Mucosa of rectum (tissue), 2 donors: Measurements from ENCODE around the gene LTO1.

ENCODE experiments used
- H3K27ac ChIP-seq, 2 donors: one replicate each; pipeline ENCODE4 v1.7.0; 2013; ENCODE audit warnings: inconsistent platforms in 2 of 2, low read depth in 2 of 2, low read length in 2 of 2
- H3K27me3 ChIP-seq, 2 donors: one replicate each; pipeline ENCODE4 v1.7.0; 2013; ENCODE audit warnings: low read length in 2 of 2; ENCODE audit not compliant: control insufficient read depth in 2 of 2, insufficient read depth in 2 of 2
- H3K36me3 ChIP-seq, 2 donors: one replicate each; pipeline ENCODE4 v1.7.0; 2013; ENCODE audit warnings: low read length in 2 of 2; ENCODE audit not compliant: control insufficient read depth in 2 of 2, insufficient read depth in 2 of 2
- H3K4me1 ChIP-seq, 2 donors: one replicate each; pipeline ENCODE4 v1.7.0; 2013; ENCODE audit warnings: low read length in 2 of 2, mild to moderate bottlenecking in 1 of 2; ENCODE audit not compliant: control insufficient read depth in 2 of 2, insufficient read depth in 2 of 2
- H3K4me3 ChIP-seq, 2 donors: one replicate each; pipeline ENCODE4 v1.7.0; 2013; ENCODE audit warnings: low read length in 2 of 2
- H3K9ac ChIP-seq, 2 donors: one replicate each; pipeline ENCODE4 v1.7.0; 2013; ENCODE audit warnings: low read length in 2 of 2, low read depth in 1 of 2, mild to moderate bottlenecking in 1 of 2
- H3K9me3 ChIP-seq, 2 donors: one replicate each; pipeline ENCODE4 v1.7.0; 2013; ENCODE audit warnings: low read length in 2 of 2; ENCODE audit not compliant: control insufficient read depth in 2 of 2
- donor health status: healthy.
- donor health status: Normal muscosa, but diverticular disease.

LTO1 gene

DNA sequence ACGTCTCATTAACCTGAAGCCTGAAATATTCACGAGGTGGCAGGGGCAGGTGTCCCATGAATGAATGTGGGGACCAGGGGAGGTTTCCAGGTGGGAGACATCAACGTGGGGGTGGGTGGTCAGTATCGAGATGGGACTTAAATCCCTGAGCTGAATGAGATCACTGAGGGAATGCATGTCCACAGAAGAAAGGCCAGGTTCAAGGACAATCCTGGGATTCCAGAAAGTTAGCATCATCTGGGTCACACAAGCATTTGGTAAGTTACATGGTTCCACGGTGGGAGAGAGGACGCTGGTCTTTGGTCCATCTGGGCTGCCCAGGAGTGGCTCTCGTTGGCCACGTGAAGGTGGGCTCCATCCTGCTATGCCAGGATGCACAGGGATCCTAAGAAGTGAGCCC lies 56.9 kb downstream of the LTO1 start:
- Histone ChIP-seq H3K27ac (no peak overlapping the region), H3K4me3 (no peak overlapping the region), H3K27me3 (no peaks in the 10 kb centered on the region), H3K9me3 (no peaks in the 10 kb centered on the region), H3K9ac (no peak overlapping the region), H3K36me3 (no peaks in the 10 kb centered on the region), H3K4me1 (no peaks in the 10 kb centered on the region)

DNA sequence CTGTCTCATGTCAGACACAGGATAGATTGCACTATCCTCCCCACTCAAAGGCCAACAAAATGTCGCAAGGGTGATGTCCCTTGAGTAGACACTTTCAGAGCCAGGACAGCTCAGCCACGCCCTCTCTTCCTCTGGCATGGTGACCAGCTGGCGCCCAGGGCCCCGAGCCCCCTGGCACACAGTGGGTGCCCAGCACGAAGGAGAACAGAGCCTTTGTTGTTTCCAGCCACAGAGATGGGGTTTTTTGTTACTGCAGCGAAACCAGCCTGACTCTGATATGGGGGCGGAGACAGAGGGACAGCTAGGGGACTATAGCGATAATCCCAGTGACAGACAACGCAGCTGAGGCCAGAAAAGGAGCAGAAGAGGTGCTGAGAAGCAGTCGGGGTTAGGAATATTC lies 57.5 kb downstream of the LTO1 start:
- Histone ChIP-seq H3K4me1 (no peaks in the 10 kb centered on the region), H3K9me3 (no peaks in the 10 kb centered on the region), H3K4me3 (no peak overlapping the region), H3K27me3 (no peaks in the 10 kb centered on the region), H3K9ac (no peak overlapping the region), H3K27ac (no peak overlapping the region), H3K36me3 (no peaks in the 10 kb centered on the region)

DNA sequence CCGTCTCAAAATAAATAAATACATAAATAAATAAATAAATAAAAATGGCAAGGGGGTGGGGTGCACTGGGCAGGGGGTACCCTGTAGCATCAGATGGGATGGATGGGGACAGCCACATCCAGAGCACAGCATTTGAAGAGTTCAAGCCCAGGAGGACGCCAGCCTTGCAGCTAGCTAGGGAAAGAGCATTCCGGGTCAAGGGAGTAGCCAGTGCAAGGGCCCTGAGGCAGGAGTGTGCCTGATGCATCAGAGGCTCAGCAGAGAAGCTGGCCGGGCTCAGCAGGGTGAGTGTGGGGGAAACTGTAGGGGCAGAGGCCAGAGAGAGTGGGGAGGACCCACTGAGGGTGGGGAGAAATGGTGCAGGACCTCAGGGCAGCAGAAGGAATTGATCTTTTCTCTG lies 57.9 kb downstream of the LTO1 start:
- H3K4me1 ChIP-seq: no peaks in the 10 kb centered on the region
- no peaks in the 10 kb centered on the region for H3K9me3 ChIP-seq
- H3K27me3 ChIP-seq: no peaks in the 10 kb centered on the region
- no peak overlapping the region for H3K27ac ChIP-seq
- no peaks in the 10 kb centered on the region for H3K36me3 ChIP-seq
- no peak overlapping the region for H3K4me3 ChIP-seq
- H3K9ac ChIP-seq: no peak overlapping the region
